Measurements from ENCODE around the gene SLC39A13.

Gene SLC39A13

GRCh38 chr11:47387944-47388696 lies 20.3 kb upstream of the SLC39A13 start:
- no peak for DNase-seq

DNA sequence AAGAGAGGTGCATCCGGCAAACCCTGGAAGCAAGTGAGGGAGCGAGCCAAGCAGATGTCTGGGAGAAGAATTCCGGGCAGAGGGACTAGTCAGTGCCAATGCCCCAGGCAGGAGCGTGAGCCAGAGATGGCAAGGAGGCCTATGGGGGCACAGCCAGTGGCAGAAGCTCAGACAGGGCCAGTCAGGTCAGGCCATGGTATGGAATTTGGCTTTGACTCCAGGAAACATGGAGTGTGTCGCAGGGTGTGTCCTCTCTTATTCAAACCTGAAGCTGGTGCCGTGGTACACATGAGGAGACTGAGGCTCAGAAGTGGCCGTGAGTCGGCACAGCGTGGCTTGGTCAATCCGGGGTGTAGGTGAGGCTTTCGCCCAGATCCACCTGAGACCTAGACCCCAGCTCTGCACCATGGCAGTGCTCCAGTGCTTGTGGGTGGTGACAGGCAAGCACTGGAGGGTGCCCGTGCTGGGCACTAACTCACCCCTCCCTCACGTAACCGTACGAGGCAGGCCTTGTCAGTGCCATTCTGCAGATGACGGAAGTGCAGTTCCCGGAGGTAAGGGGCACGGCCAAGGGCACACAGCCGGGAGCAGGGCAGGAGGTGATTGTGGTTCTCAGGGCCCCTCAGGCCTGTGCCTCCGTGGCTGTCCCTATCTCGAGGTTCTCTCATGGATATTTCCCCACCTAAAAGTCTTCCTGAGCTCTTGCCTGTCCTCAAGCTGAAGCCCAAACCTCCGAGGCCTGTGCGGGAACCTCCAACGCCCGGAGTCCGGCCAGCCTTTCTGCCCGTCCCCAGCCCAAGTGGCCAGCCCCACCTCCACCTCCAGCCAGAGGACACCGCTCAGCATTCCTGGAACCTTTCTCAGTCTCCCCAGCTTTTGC lies 19.5 kb upstream of the SLC39A13 start:
- no peak for DNase-seq

DNA sequence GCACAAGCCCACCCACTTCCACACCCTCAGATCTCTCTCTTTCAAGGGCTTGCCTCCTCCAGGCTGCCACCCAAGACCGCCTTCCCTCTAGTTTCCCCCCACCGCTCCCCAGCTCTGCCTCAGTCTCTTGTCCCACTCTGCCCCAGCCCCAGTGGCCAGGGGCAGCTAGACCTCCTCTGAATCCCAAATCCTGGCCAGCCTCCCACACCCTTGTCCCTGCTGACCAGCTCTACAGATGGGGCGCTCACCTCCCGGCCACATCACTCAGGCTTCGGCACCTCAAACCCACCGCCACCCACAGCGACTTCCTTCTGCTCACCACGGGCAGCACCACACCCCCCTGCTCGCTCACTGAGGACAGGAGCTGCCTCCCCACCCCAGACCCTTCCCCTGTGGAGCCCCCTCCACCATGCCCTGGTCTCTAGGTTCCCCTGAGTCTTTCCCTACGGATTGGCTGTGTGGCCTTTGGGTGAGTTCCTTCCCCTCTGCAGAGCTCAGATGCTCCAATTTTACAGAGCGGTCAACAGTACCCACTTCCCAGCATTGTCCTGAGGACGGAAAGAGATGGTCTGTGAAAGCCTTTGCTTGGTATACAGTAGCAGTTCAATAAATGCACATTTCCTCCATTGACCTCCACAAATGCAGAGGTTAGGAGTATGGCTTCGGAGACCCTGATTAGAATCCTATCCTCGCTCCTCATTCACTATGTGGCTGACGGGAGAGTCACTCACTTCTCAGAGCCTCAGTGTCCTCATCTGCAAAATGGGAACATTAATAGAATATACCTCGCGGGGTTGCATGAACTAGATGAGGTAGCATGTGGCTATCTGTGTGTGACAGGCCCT lies 18.6 kb upstream of the SLC39A13 start:
- DNase-seq, result no peak

GRCh38 chr11:47390422-47390760 lies 18.0 kb upstream of the SLC39A13 start:
- DNase-seq, result no peak

- no peak for DNase-seq
Measured at GRCh38 chr11:47391077-47391583, 17.3 kb upstream of the SLC39A13 start.

DNA sequence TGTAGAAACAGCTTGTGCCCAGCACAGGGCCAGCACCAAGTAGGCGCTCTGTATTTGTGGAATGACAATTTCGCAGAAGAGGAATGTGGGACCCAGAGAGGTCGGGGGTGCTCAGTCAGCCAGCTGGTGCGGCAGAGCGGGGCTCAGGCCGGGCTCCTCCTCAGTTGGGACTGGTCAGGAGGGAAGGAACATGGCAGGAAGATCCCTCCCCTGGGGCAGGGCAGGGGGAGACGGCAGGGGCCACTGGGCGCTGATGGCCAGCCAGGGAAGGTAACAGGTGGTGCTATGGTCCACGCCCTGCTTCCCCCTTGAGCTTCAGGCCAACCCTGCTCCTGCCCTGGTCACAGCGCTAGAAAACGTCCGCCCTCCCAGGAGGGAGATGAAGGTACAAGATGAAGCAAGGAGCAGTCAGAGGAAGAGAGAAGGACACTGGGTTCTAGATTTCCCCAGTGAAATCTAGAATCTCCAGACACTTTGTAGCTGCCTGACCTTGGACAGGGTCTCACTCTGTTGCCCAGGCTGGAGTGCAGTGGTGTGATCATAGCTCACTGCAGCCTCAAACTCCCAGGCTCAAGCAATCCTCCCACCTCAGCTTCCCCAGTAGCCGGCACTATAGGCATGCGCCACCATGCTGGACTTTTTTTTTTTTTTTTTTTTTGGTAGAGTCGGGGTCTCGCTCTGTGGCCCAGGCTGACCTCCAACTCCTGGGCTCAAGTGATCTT lies 16.5 kb upstream of the SLC39A13 start:
- no peak for DNase-seq

- DNase-seq, result no peak
Measured at GRCh38 chr11:47392546-47393162, 15.7 kb upstream of the SLC39A13 start.

DNA sequence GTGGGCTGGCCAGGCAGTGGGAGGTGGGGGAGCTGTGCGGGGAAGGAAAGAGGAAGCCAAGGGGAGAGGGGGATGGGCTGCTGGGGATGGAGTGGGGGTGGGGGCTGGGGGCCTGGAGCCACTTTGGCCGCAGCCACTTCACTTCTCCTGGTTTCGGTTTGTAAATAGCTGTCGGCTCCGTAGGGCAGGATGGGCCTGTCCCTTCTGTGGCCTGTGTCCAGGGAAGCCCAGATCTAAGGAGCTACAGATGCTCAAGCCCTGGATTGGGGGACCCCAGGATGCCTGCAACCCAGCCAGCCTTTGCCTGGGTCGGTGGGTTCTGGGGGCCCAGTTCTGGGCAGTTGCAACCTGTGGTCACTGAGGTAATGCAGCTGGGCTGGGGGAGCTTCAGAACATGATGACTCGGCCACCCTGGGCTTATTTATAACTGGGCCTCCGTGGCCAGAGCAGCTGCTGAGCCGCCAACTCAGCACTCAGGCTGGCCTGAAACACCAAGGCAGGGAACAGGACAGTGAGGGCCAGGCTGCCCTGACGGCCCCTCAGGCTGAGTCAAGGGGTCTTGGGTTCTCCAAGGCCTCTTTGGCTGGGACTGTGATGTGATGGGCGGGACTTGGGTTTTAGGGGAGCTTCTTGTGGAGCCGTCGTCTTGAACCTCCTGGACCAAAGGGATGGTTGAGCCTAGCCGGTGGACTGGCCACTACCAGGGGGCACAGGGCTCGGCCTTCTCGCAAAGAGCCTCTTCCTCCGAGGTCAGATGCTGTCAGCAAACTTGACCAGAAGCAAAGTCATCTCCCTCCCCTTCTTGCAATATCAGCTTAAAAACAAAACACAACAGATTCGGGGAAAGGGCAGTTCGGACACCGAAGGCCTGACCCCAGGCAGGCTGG lies 15.0 kb upstream of the SLC39A13 start:
- no peak for DNase-seq

GRCh38 chr11:47394050-47394321 lies 14.4 kb upstream of the SLC39A13 start:
- no peak for DNase-seq

DNA sequence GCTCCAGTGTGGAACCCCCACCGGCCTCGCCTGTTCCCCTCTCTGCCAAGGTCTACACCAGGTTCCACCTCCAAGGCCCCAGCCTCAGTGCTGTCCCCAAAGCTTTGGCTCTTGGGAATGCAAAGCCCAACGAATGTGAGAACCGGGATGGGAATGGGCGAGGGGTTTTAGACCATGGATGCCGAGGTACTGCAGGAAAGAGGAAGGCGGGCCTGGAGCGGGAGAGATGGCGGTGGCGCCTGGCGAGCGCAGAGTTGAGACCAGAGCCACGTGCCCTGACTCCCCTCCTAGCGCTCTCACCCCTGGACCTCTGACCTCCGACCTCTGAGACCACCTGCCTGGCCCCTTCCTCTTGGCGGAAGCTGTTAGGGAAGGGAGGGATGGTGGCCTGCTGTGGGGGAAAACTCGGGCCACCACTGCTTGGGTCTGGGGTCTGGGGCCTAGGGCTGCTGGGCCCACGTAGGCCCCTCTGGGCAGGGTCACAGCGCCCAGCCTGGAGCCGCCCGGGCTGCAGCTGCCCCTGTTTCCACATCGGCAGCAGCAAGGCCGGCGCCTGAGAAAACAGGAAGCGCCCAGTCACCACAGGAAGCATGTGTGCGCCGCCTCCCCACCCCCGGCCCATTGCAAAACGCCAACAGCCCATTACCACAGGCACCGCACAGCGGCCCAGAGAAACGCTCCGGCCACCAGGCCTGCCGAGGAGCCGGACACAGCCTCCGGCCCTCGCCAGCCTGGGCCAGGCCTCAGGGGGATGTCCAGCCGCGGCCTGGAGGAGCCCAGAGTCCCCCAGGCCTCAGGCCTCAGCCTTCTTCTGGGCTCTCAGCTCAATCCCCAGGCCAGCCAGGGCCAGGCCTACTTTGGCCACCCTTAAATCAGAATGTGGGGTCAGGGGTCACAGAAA lies 13.8 kb upstream of the SLC39A13 start:
- DNase-seq, result no peak

DNA sequence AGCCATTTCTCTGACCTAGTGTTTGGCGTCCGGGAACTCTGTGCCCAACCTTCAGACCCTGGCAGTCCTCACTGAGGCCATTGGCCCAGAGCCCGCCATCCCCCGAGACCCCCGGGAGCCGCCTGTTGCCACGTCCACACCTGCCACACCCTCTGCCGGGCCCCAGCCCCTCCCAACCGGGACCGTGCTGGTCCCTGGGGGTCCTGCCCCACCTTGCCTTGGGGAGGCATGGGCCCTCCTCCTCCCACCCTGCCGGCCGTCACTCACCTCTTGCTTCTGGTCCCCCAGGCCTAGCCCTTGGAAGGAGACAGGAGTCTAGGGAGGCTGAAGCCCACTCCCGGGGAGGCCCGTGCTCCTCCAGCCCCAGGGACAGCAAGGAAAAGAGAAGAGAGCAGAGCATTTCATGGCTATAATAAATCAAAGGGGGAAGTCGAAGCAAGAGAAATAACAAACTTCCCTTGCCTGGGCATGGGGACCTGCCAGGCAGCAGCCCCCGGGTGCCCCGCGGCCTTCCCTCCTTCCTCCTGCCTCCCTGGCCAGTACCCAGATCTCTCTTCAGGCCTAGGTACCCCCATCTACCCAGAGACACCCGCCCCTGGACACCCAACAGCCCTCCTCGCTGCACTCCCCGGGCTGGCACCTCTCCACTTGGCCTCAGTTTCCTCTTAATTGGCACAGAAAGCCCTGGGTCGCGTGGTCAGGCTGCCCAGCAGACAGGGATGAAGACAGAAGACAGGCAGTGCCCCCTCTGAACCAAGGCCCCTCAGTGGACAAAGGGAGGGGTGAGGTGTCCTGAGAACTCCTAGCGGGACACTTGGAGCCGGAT lies 13.0 kb upstream of the SLC39A13 start:
- no peak for DNase-seq

GRCh38 chr11:47396049-47396320 lies 12.4 kb upstream of the SLC39A13 start:
- no peak for DNase-seq

- no peak for DNase-seq
Measured at GRCh38 chr11:47398011-47398410, 10.4 kb upstream of the SLC39A13 start.

- DNase-seq, result no peak
Measured at GRCh38 chr11:47398551-47398950, 9.8 kb upstream of the SLC39A13 start.

DNA sequence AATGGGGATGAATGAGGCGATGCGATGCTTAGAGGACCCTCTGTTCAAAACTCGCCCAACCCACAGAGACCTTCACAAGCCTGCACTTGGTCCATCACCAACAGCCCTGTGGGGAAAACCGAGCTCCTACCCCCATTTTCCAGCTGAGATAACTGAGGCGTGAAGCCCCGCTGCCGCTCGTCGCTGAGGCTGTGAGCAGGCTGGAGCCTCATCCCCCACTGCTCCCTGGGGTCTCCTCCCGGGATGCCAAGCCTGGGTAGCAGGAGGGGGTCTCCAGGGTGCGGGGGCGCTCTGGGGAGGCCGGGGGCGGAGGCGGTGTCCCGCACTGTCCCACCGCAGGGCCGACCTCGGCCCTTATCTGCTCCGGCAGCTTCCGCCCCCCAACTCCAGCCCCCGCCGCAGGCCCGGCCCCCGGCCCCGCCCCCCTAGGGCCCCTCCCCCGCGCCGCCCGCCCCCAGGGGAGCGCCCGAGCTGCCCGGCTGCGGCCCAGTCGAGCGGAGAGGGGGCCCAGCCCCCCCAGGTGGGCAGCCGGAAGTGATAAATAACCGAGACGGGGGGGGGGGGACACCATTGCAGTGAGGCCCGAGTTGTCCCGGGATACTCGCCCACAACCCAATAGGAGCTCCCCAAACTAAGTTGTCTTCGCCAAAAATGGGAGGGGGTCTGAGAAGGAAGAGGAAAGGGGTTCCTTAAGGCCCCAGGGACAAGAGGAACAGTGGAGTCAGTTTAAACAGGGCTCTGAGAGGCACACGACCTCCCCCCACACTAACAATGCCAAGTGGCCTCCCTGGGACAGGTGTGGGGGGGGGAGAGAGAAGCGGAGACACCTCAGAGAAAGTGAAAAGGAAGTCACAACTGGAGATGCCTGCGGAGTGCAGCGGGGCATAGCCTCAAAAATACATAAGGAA lies 8.3 kb upstream of the SLC39A13 start:
- peak in 1 of 2 experiments; percentile 69 for DNase-seq

GRCh38 chr11:47400768-47401279 lies 7.6 kb upstream of the SLC39A13 start:
- DNase-seq, result peak; percentile 81 to 85

GRCh38 chr11:47403135-47403534 lies 5.3 kb upstream of the SLC39A13 start:
- no peak for DNase-seq

DNA sequence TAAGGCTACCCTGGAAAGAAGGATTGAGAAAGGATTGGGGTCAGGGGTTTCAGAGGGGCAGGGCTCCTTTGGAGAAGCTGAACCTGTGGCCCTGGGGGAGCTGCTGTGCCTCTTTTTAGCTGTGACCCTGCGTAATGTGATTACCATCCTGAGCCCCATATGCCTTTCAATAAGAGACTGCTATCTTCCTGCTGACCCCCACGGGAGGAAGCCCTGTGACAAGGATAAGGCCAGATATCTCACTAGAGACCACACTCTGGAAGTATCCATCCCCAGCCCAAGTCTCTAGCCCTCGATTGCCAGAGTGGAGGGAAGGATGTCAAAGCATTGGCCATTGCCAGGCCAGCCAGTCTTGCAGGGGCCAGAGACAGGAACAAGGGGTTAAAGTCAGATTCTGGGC lies 4.8 kb upstream of the SLC39A13 start:
- DNase-seq, result no peak
